Mesendoderm (in vitro differentiated cells): ENCODE measurements around the gene MYO3A.
A peak's percentile ranks its signal among the peaks of the same experiment; 100 is the strongest.
"Not testable (repeated sequence)": the region's sequence is repeated elsewhere in the genome, so short reads cannot be mapped to it uniquely, and the experiment has no call there.

ENCODE experiments used
- DNase-seq: peaks from one replicate; pipeline ENCODE4 v3.0.0; 2013
- H2AK5ac ChIP-seq: 2 replicates; pipeline ENCODE4 v1.6.1; 2013; ENCODE audit warnings: low read length, inconsistent platforms
- H2BK120ac ChIP-seq: 2 replicates; pipeline ENCODE4 v1.6.1; 2013; ENCODE audit warnings: low read depth, mild to moderate bottlenecking, low read length, moderate library complexity, mixed read lengths
- H2BK15ac ChIP-seq: replicated peaks from 2 replicates; pipeline ENCODE4 v1.6.1; 2013; ENCODE audit warnings: low read depth, mild to moderate bottlenecking, moderate library complexity
- H2BK5ac ChIP-seq: 2 replicates; pipeline ENCODE4 v1.6.1; 2013; ENCODE audit warnings: low read length, inconsistent platforms
- H3K18ac ChIP-seq: 2 replicates; pipeline ENCODE4 v1.6.1; 2013; ENCODE audit warnings: mild to moderate bottlenecking, low read length, mixed read lengths
- H3K23ac ChIP-seq: one replicate; pipeline ENCODE4 v1.6.1; 2013; ENCODE audit warnings: low read length
- H3K27ac ChIP-seq: 2 replicates; pipeline ENCODE4 v1.5.1; 2013; ENCODE audit warnings: low read depth, mild to moderate bottlenecking, inconsistent platforms, low read length, moderate library complexity
- H3K27me3 ChIP-seq: 2 replicates; pipeline ENCODE4 v1.6.1; 2013; ENCODE audit warnings: low read length, control low read depth, mild to moderate bottlenecking, inconsistent platforms; ENCODE audit not compliant: insufficient read depth, poor library complexity
- H3K36me3 ChIP-seq: 2 replicates; pipeline ENCODE4 v1.6.1; 2013; ENCODE audit warnings: low read length, inconsistent platforms; ENCODE audit not compliant: control insufficient read depth, insufficient read depth
- H3K4ac ChIP-seq: one replicate; pipeline ENCODE4 v1.6.1; 2013; ENCODE audit warnings: low read depth, mild to moderate bottlenecking, low read length, moderate library complexity
- H3K4me1 ChIP-seq: 2 replicates; pipeline ENCODE4 v1.6.1; 2013; ENCODE audit warnings: low read depth, low read length, inconsistent platforms; ENCODE audit not compliant: control insufficient read depth
- H3K4me2 ChIP-seq: 2 replicates; pipeline ENCODE4 v1.6.1; 2013; ENCODE audit warnings: low read length
- H3K4me3 ChIP-seq: 2 replicates; pipeline ENCODE4 v1.5.1; 2013; ENCODE audit warnings: mild to moderate bottlenecking, low read length
- H3K56ac ChIP-seq: one replicate; pipeline ENCODE4 v1.6.1; 2013; ENCODE audit warnings: low read length
- H3K79me1 ChIP-seq: 2 replicates; pipeline ENCODE4 v1.6.1; 2013; ENCODE audit warnings: low read length, inconsistent platforms
- H3K79me2 ChIP-seq: 2 replicates; pipeline ENCODE4 v1.6.1; 2013; ENCODE audit warnings: mild to moderate bottlenecking, low read length; ENCODE audit not compliant: control insufficient read depth, insufficient read depth
- H3K9ac ChIP-seq: 2 replicates; pipeline ENCODE4 v1.6.1; 2013; ENCODE audit warnings: low read length, inconsistent platforms
- H4K5ac ChIP-seq: one replicate; pipeline ENCODE4 v1.6.1; 2013; ENCODE audit warnings: low read length
- H4K8ac ChIP-seq: one replicate; pipeline ENCODE4 v1.6.1; 2013; ENCODE audit warnings: low read depth, mild to moderate bottlenecking, control low read depth, low read length, moderate library complexity
- WGBS: extraction: QIAGEN DNeasy Blood & Tissue Kit; methylation state at CpG from one replicate; pipeline ENCODE4 v1.1.7; 2013; ENCODE audit warnings: low lambda C conversion rate, missing lambda C conversion rate; ENCODE audit not compliant: insufficient coverage; ENCODE audit errors: extremely low coverage; 5-methylcytosine and 5-hydroxymethylcytosine counted together

MYO3A gene

DNA sequence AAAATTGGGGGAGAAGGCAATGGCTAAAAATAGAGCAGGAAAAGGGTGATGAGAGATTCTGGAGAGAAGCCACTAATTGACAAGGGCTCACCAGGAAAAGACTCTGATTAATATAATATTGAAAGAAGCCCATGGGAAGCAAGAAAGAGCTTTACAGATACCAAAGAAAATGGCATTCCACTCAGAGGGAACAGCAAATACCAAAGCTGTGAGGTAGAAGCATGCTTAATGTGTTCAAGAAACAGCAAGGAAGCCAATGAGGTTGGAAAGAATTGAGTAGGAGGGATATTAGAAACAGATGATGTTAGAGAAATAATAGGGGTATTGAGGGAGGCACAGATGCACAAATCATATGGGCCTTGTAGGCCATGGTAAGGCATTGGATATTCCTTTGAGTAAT is 130.1 kb downstream of the MYO3A start:
- no peak overlapping the region for H4K8ac ChIP-seq
- no peak overlapping the region for H3K56ac ChIP-seq
- H3K27me3 ChIP-seq, result no peaks in the 10 kb centered on the region
- no peak overlapping the region for H2AK5ac ChIP-seq
- no peak overlapping the region for H2BK15ac ChIP-seq
- no peak overlapping the region for H3K27ac ChIP-seq
- H4K5ac ChIP-seq, result no peak overlapping the region
- H3K4me3 ChIP-seq, result no peak overlapping the region
- H2BK120ac ChIP-seq, result no peak overlapping the region
- H3K4me2 ChIP-seq, result no peak overlapping the region
- H3K79me1 ChIP-seq, result no peaks in the 10 kb centered on the region
- H3K23ac ChIP-seq, result no peak overlapping the region
- H3K79me2 ChIP-seq, result no peaks in the 10 kb centered on the region
- no peak overlapping the region for H3K4ac ChIP-seq
- H3K36me3 ChIP-seq, result no peaks in the 10 kb centered on the region
- H3K18ac ChIP-seq, result no peak overlapping the region
- no peaks in the 10 kb centered on the region for H3K4me1 ChIP-seq
- H2BK5ac ChIP-seq, result no peak overlapping the region
- no peak overlapping the region for H3K9ac ChIP-seq
- DNase-seq, result peak; percentile 57

- Histone ChIP-seq H4K8ac (no peak overlapping the region), H3K27ac (no peak overlapping the region)
Observed at GRCh38 chr10:26067680-26068079, 133.7 kb downstream of the MYO3A start.

GRCh38 chr10:26080971-26081370 is 146.9 kb downstream of the MYO3A start:
- H3K79me1 ChIP-seq, H3K56ac ChIP-seq, H2AK5ac ChIP-seq, DNase-seq, H3K23ac ChIP-seq, H3K4me3 ChIP-seq, H3K36me3 ChIP-seq, H3K4me2 ChIP-seq, H4K8ac ChIP-seq, H3K9ac ChIP-seq, H2BK120ac ChIP-seq, H2BK5ac ChIP-seq, H3K18ac ChIP-seq, H3K27ac ChIP-seq, H3K4ac ChIP-seq, H3K27me3 ChIP-seq, H3K4me1 ChIP-seq, H3K79me2 ChIP-seq, H4K5ac ChIP-seq, H2BK15ac ChIP-seq: not testable (repeated sequence)
- no CpG with 5 or more reads among the region's 7 CpGs for WGBS

More at GRCh38 chr10:26067680-26068079, 133.7 kb downstream of the MYO3A start:
- Histone ChIP-seq H2AK5ac (no peak overlapping the region), H3K4me2 (no peak overlapping the region), H3K23ac (no peak overlapping the region), H3K4me1 (no peaks in the 10 kb centered on the region), H3K79me1 (no peaks in the 10 kb centered on the region), H3K9ac (no peak overlapping the region), H2BK15ac (no peak overlapping the region), H4K5ac (no peak overlapping the region), H3K4ac (no peak overlapping the region), H3K36me3 (no peaks in the 10 kb centered on the region), H3K27me3 (no peaks in the 10 kb centered on the region), H3K56ac (no peak overlapping the region), H3K79me2 (no peaks in the 10 kb centered on the region), H3K4me3 (no peak overlapping the region), H3K18ac (no peak overlapping the region), H2BK5ac (no peak overlapping the region), H2BK120ac (no peak overlapping the region)
- WGBS, result no CpG with 5 or more reads among the region's 1 CpG
- DNase-seq, result no peak

GRCh38 chr10:26081459-26081858 is 147.4 kb downstream of the MYO3A start:
- WGBS, result no CpG with 5 or more reads among the region's 4 CpGs
- H3K4me2 ChIP-seq, result no peak overlapping the region

GRCh38 chr10:26085549-26085948 is 151.5 kb downstream of the MYO3A start:
- WGBS, result no CpG with 5 or more reads among the region's 3 CpGs

More at GRCh38 chr10:26081459-26081858, 147.4 kb downstream of the MYO3A start:
- no peak for DNase-seq
- Histone ChIP-seq H2BK15ac (no peak overlapping the region), H3K23ac (no peak overlapping the region), H3K36me3 (no peaks in the 10 kb centered on the region), H3K56ac (no peak overlapping the region), H4K8ac (no peak overlapping the region), H3K4me3 (no peak overlapping the region), H3K4me1 (no peaks in the 10 kb centered on the region), H3K18ac (no peak overlapping the region), H2AK5ac (no peak overlapping the region), H3K79me2 (no peaks in the 10 kb centered on the region), H3K9ac (no peak overlapping the region), H3K79me1 (no peaks in the 10 kb centered on the region), H2BK120ac (no peak overlapping the region), H3K4ac (no peak overlapping the region), H3K27me3 (no peaks in the 10 kb centered on the region), H2BK5ac (no peak overlapping the region), H3K27ac (no peak overlapping the region), H4K5ac (no peak overlapping the region)

GRCh38 chr10:26087666-26088065 is 153.6 kb downstream of the MYO3A start:
- Histone ChIP-seq H4K5ac (no peak overlapping the region), H3K79me1 (no peaks in the 10 kb centered on the region), H3K27me3 (no peaks in the 10 kb centered on the region), H3K4me2 (no peak overlapping the region), H3K56ac (no peak overlapping the region), H3K27ac (no peak overlapping the region), H3K9ac (no peak overlapping the region), H2AK5ac (no peak overlapping the region), H2BK15ac (no peak overlapping the region), H3K4ac (no peak overlapping the region), H3K79me2 (no peaks in the 10 kb centered on the region), H2BK5ac (no peak overlapping the region), H2BK120ac (no peak overlapping the region), H4K8ac (no peak overlapping the region), H3K23ac (no peak overlapping the region), H3K18ac (no peak overlapping the region), H3K4me3 (no peak overlapping the region), H3K4me1 (peaks cover 2% of the 10 kb centered on the region), H3K36me3 (no peaks in the 10 kb centered on the region)
- no CpG with 5 or more reads among the region's 3 CpGs for WGBS
- no peak for DNase-seq

More at GRCh38 chr10:26085549-26085948, 151.5 kb downstream of the MYO3A start:
- Histone ChIP-seq H2BK15ac (no peak overlapping the region), H3K4ac (no peak overlapping the region), H3K27ac (no peak overlapping the region), H3K18ac (no peak overlapping the region), H2BK120ac (no peak overlapping the region), H3K4me3 (no peak overlapping the region), H3K4me1 (peaks cover 2% of the 10 kb centered on the region), H3K36me3 (no peaks in the 10 kb centered on the region), H2AK5ac (no peak overlapping the region), H4K5ac (no peak overlapping the region), H3K56ac (no peak overlapping the region), H3K23ac (no peak overlapping the region), H3K9ac (no peak overlapping the region), H3K27me3 (no peaks in the 10 kb centered on the region), H3K79me2 (no peaks in the 10 kb centered on the region), H2BK5ac (no peak overlapping the region), H4K8ac (no peak overlapping the region), H3K79me1 (no peaks in the 10 kb centered on the region), H3K4me2 (no peak overlapping the region)
- peak; percentile 29 for DNase-seq
